ENCODE measurements around the gene BIN1. TPM values are rescaled to one million over a fixed set of nuclear protein-coding genes. Genes with fewer than 3 reads are reported as not detected.
A peak's percentile ranks its signal among the peaks of the same experiment; 100 is the strongest.

BIN1 gene
- polyA plus RNA-seq, 1 donor = 1,160 TPM

GRCh38 chr2:127103243-127104165, 3.5 kb downstream of the BIN1 start:
- DNase-seq = no peak

GRCh38 chr2:127102521-127103242, 4.3 kb downstream of the BIN1 start:
- no peak for DNase-seq

- DNase-seq = no peak
Observed at GRCh38 chr2:127101756-127102477, 5.0 kb downstream of the BIN1 start.

GRCh38 chr2:127101048-127101611, 5.8 kb downstream of the BIN1 start:
- DNase-seq = no peak

- no peak for DNase-seq
Observed at GRCh38 chr2:127100251-127101047, 6.5 kb downstream of the BIN1 start.

DNA sequence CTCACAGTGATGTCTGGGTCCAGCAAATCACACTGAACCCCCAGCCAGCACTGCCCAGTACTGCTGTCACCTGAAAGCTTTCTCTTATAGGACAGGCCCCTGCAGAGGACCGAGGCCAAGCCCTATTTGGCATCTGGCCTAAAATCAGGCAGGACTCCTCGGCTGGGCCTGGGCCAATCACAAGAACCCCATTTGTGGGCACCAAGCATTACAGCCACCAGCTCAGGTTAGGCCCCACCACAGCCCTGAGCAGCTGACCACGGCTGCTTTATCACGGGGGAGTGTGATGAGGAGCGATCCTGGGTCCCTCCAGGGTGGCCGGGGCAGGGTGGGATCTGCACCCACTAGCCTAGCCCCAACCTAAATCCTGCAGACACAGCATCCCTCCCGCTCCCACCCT, 8.2 kb downstream of the BIN1 start:
- no peak for DNase-seq

DNA sequence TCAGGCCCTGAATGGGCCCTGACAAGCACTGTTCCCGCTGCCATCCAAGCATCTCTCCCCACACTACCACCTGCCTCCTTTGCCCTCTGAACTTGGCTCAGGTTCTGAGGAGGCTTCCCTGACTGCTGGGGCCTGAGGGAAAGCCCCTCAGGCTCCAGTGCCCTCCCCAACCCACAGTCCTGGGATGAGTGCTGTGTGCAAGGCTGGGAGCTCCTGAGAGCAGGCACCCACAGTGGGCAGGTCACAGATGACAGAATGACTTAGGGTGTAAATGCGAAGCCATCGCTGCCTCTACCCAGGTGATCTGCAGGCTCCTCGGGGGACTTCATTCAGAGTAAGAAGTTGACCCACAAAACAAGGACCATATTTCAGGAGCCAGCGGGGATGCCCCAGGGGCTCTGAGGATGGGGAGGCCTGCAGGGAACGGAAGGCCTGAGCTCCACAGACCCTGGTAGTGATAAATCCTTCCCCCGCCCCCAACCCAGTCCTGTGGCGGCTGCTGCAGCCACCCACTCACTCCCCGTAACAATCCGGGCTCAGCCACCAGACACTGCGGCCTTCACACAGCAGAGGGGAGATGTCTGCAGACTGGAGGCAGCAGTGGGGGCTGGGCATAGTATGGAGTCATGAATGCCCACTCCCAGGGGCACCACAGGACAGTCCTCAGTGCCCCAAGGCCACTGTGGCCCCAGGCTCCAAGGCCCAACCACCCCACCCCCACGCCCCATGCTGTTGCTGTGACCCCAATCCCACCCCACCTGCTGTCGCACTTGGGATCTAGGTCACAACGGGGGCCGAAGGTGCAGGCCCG, 8.9 kb downstream of the BIN1 start:
- no peak for DNase-seq

GRCh38 chr2:127097471-127097765, 9.5 kb downstream of the BIN1 start:
- no peak for DNase-seq

DNA sequence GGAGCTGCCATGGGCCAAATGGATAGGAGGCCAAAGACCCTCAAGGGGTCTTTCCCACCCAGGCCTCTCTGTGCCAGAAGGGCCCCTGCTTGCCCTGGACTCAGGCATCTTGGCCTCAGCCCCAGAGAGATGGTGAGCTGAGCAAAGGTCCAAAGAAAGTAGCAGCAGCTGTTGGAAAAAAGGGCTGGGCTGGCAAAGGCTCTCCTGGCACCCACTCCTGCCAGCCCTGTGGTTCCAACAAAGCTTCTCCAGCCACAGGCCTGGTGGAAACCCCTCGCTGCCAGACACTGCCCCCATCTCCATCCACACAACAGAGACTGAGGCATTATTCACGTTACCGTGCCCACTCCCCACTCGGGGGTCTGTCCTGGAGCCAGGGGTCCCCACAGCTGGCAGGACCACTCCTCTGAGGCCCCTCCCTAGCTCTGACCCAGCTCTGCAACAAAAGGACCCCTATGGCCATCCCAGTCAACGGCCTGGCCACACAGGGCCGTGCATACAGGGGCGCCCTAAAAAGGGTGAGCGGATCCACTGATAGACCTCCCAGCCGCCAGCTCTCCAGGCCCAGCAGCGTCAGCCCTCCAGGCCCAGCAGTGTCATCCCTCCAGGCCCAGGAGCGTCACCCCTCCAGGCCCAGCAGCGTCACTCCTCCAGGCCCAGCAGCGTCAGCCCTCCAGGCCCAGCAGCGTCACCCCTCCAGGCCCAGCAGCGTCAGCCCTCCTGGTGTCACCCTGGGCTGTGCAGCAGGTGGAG, 10.1 kb downstream of the BIN1 start:
- DNase-seq = no peak

DNA sequence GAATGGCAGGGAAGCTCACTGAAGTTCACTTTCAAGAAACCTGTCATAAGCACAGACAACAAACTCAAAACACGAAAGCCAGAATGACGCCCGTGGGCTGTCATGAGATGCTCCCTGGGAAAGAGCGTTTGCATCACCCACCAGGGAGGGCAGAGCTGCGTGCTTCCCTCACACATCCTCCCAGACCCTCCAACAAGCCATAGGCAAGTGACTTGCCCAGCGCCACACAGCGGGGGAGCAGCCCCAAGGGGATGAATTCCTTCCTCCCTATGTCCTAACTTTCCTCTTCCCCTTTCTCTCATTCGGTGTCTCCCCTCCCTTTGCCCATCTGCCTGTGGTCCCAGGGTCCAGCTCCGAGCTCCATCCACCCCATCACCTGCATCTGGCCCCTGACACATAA, 10.7 kb downstream of the BIN1 start:
- no peak for DNase-seq

- no peak for DNase-seq
Observed at GRCh38 chr2:127095784-127096183, 11.2 kb downstream of the BIN1 start.

DNA sequence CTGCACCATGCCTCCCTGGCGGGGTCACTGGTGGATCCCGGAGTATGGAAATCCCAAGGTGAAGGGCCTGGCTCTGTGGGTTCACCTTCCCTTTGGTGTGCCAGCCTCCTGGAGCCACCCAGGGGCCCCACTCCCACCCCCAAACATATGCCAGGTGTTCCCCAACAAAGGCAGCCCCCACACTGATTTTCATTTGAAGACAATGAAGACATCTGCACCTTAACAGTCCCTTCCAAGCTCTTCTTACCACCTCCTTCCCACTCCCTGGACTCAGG, 11.7 kb downstream of the BIN1 start:
- no peak for DNase-seq

GRCh38 chr2:127094509-127095366, 12.2 kb downstream of the BIN1 start:
- DNase-seq = peak; percentile 76

- DNase-seq = no peak
Observed at GRCh38 chr2:127093648-127094210, 13.2 kb downstream of the BIN1 start.

GRCh38 chr2:127092901-127093516, 13.9 kb downstream of the BIN1 start:
- DNase-seq = no peak

DNA sequence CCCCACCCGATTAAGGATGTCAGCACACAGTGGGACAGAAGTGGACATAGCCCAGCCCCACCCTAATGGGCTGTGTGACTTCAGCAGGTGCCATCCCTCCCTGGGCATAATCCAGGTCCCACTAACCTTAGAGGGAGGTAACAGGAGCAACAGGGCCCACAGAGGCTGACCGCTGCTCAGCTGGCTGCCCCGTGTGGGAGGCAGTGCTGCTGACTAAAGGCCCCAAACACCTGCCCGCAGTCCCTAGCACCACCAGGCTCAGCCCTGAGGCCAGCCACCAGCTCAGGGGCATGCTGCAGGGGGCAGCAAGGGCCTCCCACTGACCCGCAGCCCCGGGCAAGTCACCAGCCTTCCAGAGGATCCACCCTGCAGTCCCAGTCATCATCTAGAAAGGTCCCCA, 14.6 kb downstream of the BIN1 start:
- DNase-seq = no peak

GRCh38 chr2:127091886-127092285, 15.1 kb downstream of the BIN1 start:
- DNase-seq = no peak

GRCh38 chr2:127091148-127091547, 15.8 kb downstream of the BIN1 start:
- no peak for DNase-seq
